DMS79 (cell line): ENCODE results near the gene SMIM15.
"Not testable (repeated sequence)": the region's sequence is repeated elsewhere in the genome, so short reads cannot be mapped to it uniquely, and the experiment has no call there.

Source experiments
- DNase-seq: peaks from one replicate; lab custom pipeline; 2025; lab: John Stamatoyannopoulos, UW

Gene SMIM15

GRCh38 chr5:61162010-61162831 is at the start of gene SMIM15:
SMIM15 (minus strand) TSS chr5:61162468; CDS start chr5:61160171, 2,297 bp downstream.
- DNase-seq: peak; percentile 68

DNA sequence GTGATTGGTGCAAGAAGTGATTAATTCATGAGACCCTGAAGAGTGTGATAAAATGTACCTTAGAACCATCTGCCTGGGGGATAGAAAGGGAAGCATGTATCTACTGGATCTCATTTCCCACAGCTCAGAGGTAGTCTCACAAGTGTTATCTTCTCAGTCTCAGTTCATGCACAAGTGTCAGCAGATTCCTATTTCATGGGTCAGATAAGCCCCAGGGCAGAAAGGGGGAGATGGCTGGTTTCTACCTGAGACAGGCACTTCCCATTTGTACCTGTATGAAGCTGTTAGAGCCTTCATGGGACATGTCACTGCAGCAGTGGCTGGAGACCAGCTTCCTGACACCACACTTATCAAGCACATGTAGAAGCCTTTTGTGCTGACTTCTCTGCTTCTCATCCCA is 45.6 kb upstream of the SMIM15 start:
- DNase-seq: no peak

DNA sequence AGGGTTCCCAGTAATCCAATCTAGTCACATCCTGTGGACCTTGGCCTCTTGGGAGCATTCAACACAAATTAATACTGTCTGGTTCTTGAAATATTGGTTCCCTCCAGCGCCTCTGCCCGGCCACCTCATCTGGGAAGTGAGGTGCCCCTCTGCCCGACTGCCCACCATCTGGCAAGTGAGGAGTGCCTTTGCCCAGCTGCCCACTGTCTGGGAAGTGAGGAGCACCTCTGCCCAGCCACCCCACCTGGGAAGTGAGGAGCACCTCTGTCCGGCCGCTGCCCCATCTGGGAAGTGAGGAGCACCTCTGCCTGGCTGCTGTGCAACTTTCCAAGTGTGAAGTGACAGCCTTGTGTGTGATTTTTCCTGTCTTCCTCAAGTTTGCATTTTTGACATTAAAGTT is 42.7 kb upstream of the SMIM15 start:
- no peak for DNase-seq

DNA sequence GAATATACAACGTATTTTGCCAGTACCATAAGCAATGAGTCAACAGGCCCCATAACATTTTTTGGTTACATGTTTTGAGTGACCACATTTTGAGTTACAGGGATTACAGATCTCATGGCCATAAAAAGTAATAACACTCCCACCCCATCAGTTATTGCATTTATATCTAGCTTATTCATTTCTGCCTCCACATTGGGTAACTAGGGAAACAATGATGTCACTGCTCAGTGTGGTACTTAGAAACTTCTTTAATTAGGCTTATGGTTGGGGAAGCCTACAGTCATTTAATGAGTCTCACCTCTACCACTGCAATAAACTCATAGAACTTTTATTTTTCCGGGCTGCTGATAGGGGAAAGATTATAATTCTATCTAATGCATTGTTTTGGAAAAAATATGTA is 39.9 kb upstream of the SMIM15 start:
- DNase-seq: no peak

DNA sequence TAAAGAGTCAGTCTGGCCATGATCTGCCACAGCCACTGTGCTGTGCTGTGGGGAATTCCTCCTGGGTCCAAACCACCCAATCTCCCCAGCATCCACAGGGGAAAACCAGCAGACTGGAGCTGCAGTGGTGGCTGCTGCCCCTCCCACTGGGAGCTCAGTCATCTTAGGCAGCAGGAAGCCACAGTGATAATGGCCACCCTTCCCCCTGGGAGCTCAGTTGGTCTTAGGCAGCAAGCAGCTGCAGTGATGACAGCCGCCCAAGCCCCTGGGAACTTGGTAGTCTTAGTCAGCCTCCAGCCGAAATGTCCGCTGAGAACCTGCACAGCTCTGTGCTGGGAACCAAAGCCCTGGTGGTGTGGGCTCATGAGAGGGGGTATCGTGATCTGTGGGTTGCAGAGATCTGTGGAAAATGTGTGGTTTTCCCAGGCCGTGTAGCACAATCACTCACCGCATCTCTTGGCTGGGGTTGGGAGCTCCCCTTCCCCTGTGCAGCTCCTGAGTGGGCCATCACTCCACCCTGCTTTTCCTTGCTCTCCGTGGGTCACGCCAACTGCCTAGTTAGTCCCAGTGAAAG is 38.4 kb upstream of the SMIM15 start:
- no peak for DNase-seq

DNA sequence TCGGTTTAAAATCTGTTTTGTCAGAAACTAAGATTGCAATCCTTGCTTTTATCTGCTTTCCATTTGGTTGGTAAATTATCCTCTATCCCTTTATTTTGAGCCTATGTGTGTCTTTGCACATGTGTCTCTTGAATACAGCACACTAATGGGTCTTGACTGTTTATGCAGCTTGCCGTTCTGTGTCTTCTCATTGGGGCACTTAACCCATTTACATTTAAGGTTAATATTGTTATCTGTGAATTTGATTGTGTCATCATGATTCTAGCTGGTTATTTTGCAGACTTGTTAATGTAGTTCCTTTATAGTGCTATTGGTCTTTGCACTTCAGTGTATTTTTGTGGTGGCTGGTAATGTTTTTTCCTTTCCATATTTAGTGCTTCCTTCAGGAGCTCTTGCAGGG is 36.3 kb upstream of the SMIM15 start:
- no peak for DNase-seq

GRCh38 chr5:61187826-61188225 is 25.6 kb upstream of the SMIM15 start:
- not testable (repeated sequence) for DNase-seq

- not testable (repeated sequence) for DNase-seq
Observed at GRCh38 chr5:61187352-61187751, 25.1 kb upstream of the SMIM15 start.

DNA sequence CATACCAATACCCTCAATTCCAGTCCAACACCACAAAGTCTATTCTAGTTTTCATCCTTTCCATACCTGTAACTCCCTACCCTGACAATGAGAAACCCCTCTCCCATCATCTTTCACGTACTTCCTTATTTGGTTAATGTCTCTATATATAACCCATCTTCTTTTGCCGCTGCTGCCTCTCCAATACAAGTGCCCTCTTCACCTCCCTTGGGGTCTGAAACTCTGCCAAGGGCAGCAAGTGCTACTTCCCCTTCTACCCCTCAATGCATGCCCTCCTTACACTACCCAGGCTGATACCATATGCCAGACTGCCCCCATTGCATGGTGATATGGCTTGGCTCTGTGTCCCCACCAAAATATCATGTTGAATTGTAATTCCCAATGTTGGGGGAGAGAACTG is 24.4 kb upstream of the SMIM15 start:
- no peak for DNase-seq

GRCh38 chr5:61184708-61185107 is 22.4 kb upstream of the SMIM15 start:
- DNase-seq: no peak

- no peak for DNase-seq
Observed at GRCh38 chr5:61183538-61183937, 21.3 kb upstream of the SMIM15 start.

- no peak for DNase-seq
Observed at GRCh38 chr5:61182449-61182848, 20.2 kb upstream of the SMIM15 start.

GRCh38 chr5:61180886-61181285 is 18.6 kb upstream of the SMIM15 start:
- no peak for DNase-seq

DNA sequence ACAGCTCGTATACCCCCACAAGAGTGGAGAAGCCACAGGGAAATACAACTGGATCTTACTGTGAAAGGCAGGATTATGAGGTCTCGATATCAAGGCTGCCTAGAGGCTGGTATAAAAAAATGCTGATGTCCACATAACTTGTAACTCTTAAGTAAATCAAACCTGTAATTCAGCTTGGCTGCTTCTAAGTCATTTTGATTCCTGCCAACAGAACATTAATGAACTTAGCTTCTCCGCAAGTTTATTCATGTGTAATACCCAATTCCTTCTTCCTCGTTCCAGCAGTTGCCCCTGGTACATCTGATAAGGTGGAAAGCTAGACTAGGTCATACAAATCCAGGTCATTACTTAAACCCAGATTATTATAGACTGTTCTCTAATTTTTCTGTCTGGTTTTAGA is 16.4 kb upstream of the SMIM15 start:
- no peak for DNase-seq

- no peak for DNase-seq
Observed at GRCh38 chr5:61177716-61178115, 15.4 kb upstream of the SMIM15 start.

- no peak for DNase-seq
Observed at GRCh38 chr5:61177070-61177469, 14.8 kb upstream of the SMIM15 start.

DNA sequence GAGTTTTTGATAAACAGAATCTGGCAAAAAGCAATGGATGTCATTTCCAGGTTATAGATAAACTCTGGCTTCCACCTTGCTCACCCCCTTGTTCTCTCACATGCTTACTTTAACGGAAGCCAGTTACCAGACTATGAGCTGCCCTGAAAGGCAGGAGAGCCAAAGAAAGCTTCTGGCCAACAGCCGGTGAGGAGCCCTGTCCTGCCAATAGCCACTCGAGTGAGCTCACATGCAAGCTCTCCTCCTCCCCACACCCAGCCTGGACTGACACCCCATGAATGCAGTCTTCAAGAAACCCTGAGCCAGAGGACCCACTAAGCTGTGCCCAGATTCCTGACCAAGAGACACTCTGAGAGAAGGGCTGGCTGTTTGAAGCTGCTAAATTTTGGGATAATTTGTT is 14.4 kb upstream of the SMIM15 start:
- no peak for DNase-seq

- no peak for DNase-seq
Observed at GRCh38 chr5:61171479-61171878, 9.2 kb upstream of the SMIM15 start.

DNA sequence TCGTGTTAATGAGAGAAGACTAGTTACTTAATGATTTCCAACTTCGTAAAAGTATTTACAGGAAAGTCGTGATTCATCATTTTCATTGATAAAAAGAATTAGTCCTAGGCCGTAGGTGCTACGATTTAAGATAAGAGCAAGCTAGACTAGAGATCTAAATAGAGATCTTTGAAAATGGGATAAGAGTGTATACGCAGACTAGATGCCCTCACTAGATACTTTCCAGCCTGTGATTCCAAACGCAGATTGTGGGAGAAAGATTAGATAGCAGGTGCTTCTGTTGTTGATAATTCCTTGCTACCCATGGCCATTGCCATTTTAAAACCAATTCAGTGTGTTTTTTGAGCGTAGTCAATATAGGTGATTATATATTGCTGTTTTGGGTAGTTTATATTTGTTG is 6.7 kb upstream of the SMIM15 start:
- DNase-seq: no peak

- no peak for DNase-seq
Observed at GRCh38 chr5:61167382-61167781, 5.1 kb upstream of the SMIM15 start.

DNA sequence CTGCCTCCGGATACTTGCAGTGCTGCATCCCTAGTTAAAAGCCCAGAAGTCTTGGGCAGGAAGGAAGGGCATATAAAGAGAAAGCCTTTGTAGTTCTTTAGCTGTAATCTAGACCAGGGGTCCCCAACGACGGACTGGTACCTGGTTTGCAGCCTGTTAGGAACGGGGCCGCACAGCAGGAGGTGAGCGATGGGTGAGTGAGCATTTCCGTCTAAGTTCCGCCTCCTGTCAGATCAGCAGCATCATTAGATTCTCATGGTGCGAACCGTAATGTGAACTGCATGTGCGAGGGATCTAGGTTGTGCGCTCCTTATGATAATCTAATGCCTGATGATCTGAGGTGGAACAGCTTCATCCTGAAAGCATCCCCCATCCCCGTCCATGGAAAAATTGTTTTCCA is 1.6 kb upstream of the SMIM15 start:
- no peak for DNase-seq

DNA sequence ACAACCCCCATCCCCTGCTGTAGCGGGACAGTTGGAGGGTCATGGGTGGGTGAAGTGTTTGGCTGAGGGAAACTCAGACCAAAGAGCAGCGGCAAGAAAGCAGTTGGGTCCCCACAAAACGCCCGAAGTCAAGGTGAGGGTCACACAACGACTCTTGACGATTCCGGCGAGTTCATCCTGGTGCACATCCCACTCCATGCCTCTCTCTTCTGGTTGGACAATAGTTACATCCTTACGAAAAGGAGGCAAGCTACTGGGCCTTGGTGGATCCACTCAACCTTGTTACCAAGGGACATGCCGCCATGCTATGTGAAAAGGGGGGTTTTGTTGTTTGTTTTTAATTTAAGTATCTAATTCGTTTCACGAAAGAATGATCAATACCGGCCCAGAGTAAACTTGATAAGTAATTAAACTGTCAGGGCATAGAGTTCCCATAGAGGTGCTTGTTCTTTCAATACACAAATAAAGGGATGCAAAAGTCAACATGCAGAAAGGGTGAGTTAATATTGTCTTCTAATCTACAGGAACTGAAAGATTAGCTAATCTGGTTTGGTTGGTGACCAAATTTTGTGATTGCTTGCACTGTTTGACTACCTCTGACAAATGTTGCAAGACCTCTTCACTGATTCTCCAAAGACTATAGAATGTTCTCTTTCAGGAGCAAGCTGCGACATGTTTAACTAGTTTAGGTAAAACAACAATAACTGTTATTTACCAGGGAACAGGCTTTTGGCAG is 732 bp upstream of the SMIM15 start:
- peak; percentile 3 for DNase-seq

GRCh38 chr5:61160497-61160896 is 1.8 kb downstream of the SMIM15 start:
- no peak for DNase-seq
